Measurements from ENCODE around the gene ABTB1.
"Not testable (repeated sequence)": the region's sequence is repeated elsewhere in the genome, so short reads cannot be mapped to it uniquely, and the experiment has no call there.

Gene ABTB1

GRCh38 chr3:127650236-127650635 lies 22.5 kb upstream of the ABTB1 start:
- DNase-seq (ENCODE audit: low read depth), result no peak

GRCh38 chr3:127651516-127652172 lies 21.1 kb upstream of the ABTB1 start:
- DNase-seq (ENCODE audit: low read depth), result no peak

- DNase-seq (ENCODE audit: low read depth), result no peak
Measured at GRCh38 chr3:127652246-127652995, 20.3 kb upstream of the ABTB1 start.

- DNase-seq (ENCODE audit: low read depth), result no peak
Measured at GRCh38 chr3:127654374-127654773, 18.4 kb upstream of the ABTB1 start.

GRCh38 chr3:127654993-127655392 lies 17.8 kb upstream of the ABTB1 start:
- DNase-seq (ENCODE audit: low read depth), result not testable (repeated sequence)

GRCh38 chr3:127655641-127656040 lies 17.1 kb upstream of the ABTB1 start:
- no peak for DNase-seq (ENCODE audit: low read depth)

GRCh38 chr3:127656906-127657305 lies 15.8 kb upstream of the ABTB1 start:
- DNase-seq (ENCODE audit: low read depth), result no peak

- no peak for DNase-seq (ENCODE audit: low read depth)
Measured at GRCh38 chr3:127658234-127658633, 14.5 kb upstream of the ABTB1 start.

- DNase-seq (ENCODE audit: low read depth), result no peak
Measured at GRCh38 chr3:127660621-127661251, 12.0 kb upstream of the ABTB1 start.

GRCh38 chr3:127661600-127661999 lies 11.2 kb upstream of the ABTB1 start:
- no peak for DNase-seq (ENCODE audit: low read depth)

- DNase-seq (ENCODE audit: low read depth), result no peak
Measured at GRCh38 chr3:127662001-127662469, 10.7 kb upstream of the ABTB1 start.

- DNase-seq (ENCODE audit: low read depth), result no peak
Measured at GRCh38 chr3:127663151-127663550, 9.6 kb upstream of the ABTB1 start.

GRCh38 chr3:127665165-127665564 lies 7.6 kb upstream of the ABTB1 start:
- no peak for DNase-seq (ENCODE audit: low read depth)

GRCh38 chr3:127665586-127665985 lies 7.2 kb upstream of the ABTB1 start:
- DNase-seq (ENCODE audit: low read depth), result no peak

GRCh38 chr3:127666676-127667075 lies 6.1 kb upstream of the ABTB1 start:
- DNase-seq (ENCODE audit: low read depth), result no peak

GRCh38 chr3:127667119-127667681 lies 5.6 kb upstream of the ABTB1 start:
- DNase-seq (ENCODE audit: low read depth), result no peak

- no peak for DNase-seq (ENCODE audit: low read depth)
Measured at GRCh38 chr3:127668906-127669305, 3.8 kb upstream of the ABTB1 start.

GRCh38 chr3:127669541-127670228 lies 3.1 kb upstream of the ABTB1 start:
- no peak for DNase-seq (ENCODE audit: low read depth)

GRCh38 chr3:127670229-127670559 lies 2.6 kb upstream of the ABTB1 start:
- no peak for DNase-seq (ENCODE audit: low read depth)

GRCh38 chr3:127670761-127671522 lies 1.8 kb upstream of the ABTB1 start:
- no peak for DNase-seq (ENCODE audit: low read depth)

Measured in activated T-helper 9 cell treated with anti-CD3 and anti-CD28 coated beads, Interleukin-2, amount 50 U/mL, for 16 hours (primary cell).